RCC 7860 (cell line): ENCODE results near the gene TMEM198.

Source experiments
- DNase-seq: peaks from one replicate; pipeline ENCODE4 v3.0.0-alpha.2; 2015; ENCODE audit warnings: low spot score
- FAIRE-seq: peaks from 2 replicates; lab custom pipeline; 2012; peaks lifted over from hg19 to GRCh38; lab: Jason Lieb, UNC

Gene TMEM198

GRCh38 chr2:219543596-219544358 lies at the start of gene TMEM198, which contains the start of gene CHPF:
TMEM198 (plus strand) TSS chr2:219544028; CDS start chr2:219544728, 700 bp downstream.
CHPF (minus strand) TSS chr2:219543809; CDS start chr2:219543538, 271 bp downstream.
- DNase-seq (peak; percentile 92), FAIRE-seq (peak; percentile 80)

GRCh38 chr2:219494952-219495530 lies 48.8 kb upstream of the TMEM198 start:
- DNase-seq (no peak), FAIRE-seq (no peak)

- FAIRE-seq (no peak), DNase-seq (peak; percentile 36)
These were observed 48.2 kb upstream of the TMEM198 start for GRCh38 chr2:219495531-219496122.

GRCh38 chr2:219496247-219496824 lies 47.5 kb upstream of the TMEM198 start:
- DNase-seq (no peak), FAIRE-seq (no peak)

GRCh38 chr2:219496825-219497494 lies 46.9 kb upstream of the TMEM198 start:
- DNase-seq (no peak), FAIRE-seq (no peak)

GRCh38 chr2:219497495-219498279 lies 46.1 kb upstream of the TMEM198 start:
- no peak for FAIRE-seq
- peak; percentile 68 for DNase-seq

- peak; percentile 97 for DNase-seq
- FAIRE-seq: peak; percentile 94
These were observed 45.4 kb upstream of the TMEM198 start, which contains the start of gene GMPPA for GRCh38 chr2:219498280-219499057. GMPPA (plus strand) TSS chr2:219498891; CDS start chr2:219499976, 1,085 bp downstream.

GRCh38 chr2:219499058-219499307 lies 44.8 kb upstream of the TMEM198 start:
- FAIRE-seq: no peak
- no peak for DNase-seq

GRCh38 chr2:219499555-219499954 lies 44.3 kb upstream of the TMEM198 start:
- FAIRE-seq: no peak
- no peak for DNase-seq

GRCh38 chr2:219500135-219500534 lies 43.7 kb upstream of the TMEM198 start:
- no peak for FAIRE-seq
- peak; percentile 4 for DNase-seq

GRCh38 chr2:219501849-219502248 lies 42.0 kb upstream of the TMEM198 start:
- DNase-seq (no peak), FAIRE-seq (no peak)

GRCh38 chr2:219502618-219503017 lies 41.2 kb upstream of the TMEM198 start:
- FAIRE-seq (no peak), DNase-seq (no peak)

- DNase-seq: no peak
- FAIRE-seq: no peak
These were observed 38.2 kb upstream of the TMEM198 start for GRCh38 chr2:219505585-219505984.

- no peak for FAIRE-seq
These were observed 37.6 kb upstream of the TMEM198 start for GRCh38 chr2:219506153-219506801.

GRCh38 chr2:219506802-219507526 lies 36.9 kb upstream of the TMEM198 start:
- DNase-seq (no peak), FAIRE-seq (no peak)

More at GRCh38 chr2:219506153-219506801, 37.6 kb upstream of the TMEM198 start:
- DNase-seq: no peak

- FAIRE-seq (no peak), DNase-seq (no peak)
These were observed 36.0 kb upstream of the TMEM198 start for GRCh38 chr2:219507581-219508443.

- DNase-seq (no peak), FAIRE-seq (no peak)
These were observed 35.4 kb upstream of the TMEM198 start for GRCh38 chr2:219508444-219508734.
